Activated naive CD4-positive, alpha-beta T cell treated with anti-CD3 and anti-CD28 coated beads, Interleukin-2, amount 50 U/mL, for 72 hours (primary cell): ENCODE measurements around the gene RALY. TPM values are rescaled to one million over a fixed set of nuclear protein-coding genes. Genes with fewer than 3 reads are reported as not detected.
A peak's percentile ranks its signal among the peaks of the same experiment; 100 is the strongest.

Experiments
- ATAC-seq, 2 donors: fragments of 150-1000 bp; cut with Tn5 transposase; 2 replicates each; pipeline ENCODE4 v1.10.0; 2021; ENCODE audit warnings: mild to moderate bottlenecking in 2 of 2, moderate library complexity in 2 of 2
- DNase-seq, 2 donors: peaks; one replicate each; pipeline ENCODE4 v3.0.0; 2021 to 2022; ENCODE audit warnings: low spot score in 2 of 2
- H3K27ac Mint-ChIP-seq, 2 donors: one replicate each; pipeline ENCODE4 v1.8.0; 2022; ENCODE audit warnings: mild to moderate bottlenecking in 2 of 2, mixed read lengths in 2 of 2
- H3K36me3 Mint-ChIP-seq, 2 donors: one replicate each; pipeline ENCODE4 v1.8.0; 2022; ENCODE audit warnings: mixed read lengths in 2 of 2
- H3K9me3 Mint-ChIP-seq, 2 donors: one replicate each; pipeline ENCODE4 v1.8.0; 2022; ENCODE audit warnings: mixed read lengths in 2 of 2
- total RNA-seq, 2 donors: library from RNA; stranded (reverse); gene quantifications; one replicate each; pipeline ENCODE4 v1.2.3, GENCODE V29; 2022

The RALY gene
- total RNA-seq, 2 donors from 2014 or later, result 125 to 148 TPM

- Mint-ChIP-seq H3K27ac (no peak overlapping the region), H3K9me3 (no peaks in the 10 kb centered on the region), H3K36me3 (no peaks in the 10 kb centered on the region)
- no peak for DNase-seq
- ATAC-seq, result no peak
Measured at GRCh38 chr20:34049897-34050695, 56.4 kb downstream of the RALY start.

- Mint-ChIP-seq H3K36me3 (no peaks in the 10 kb centered on the region), H3K27ac (no peak overlapping the region), H3K9me3 (no peaks in the 10 kb centered on the region)
- ATAC-seq (no peak), DNase-seq (no peak)
Measured at GRCh38 chr20:34052414-34052813, 58.7 kb downstream of the RALY start.

DNA sequence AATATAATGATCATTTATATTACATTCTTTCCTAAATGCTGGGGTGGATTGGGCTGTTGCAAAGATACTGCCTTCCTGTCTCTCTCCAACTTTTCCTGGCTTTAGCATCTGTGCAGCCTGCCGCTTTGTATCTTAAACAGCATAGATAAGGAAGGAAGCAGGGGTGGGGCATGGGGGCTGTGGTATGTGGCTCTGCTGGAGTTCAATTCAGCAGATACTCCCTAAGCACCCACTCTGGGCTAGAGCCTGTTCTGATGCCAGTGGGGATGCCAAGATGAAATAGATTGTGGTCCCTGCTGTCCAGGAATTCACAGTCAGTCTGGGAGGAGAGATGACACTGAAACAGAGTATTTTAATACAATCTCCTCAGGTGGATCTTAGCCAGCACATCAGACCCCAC is 61.6 kb downstream of the RALY start:
- H3K36me3 Mint-ChIP-seq, result no peaks in the 10 kb centered on the region
- ATAC-seq, result no peak
- DNase-seq, result no peak
- no peaks in the 10 kb centered on the region for H3K9me3 Mint-ChIP-seq
- peak overlapping the region in 1 of 2 donors; percentile 31 for H3K27ac Mint-ChIP-seq

DNA sequence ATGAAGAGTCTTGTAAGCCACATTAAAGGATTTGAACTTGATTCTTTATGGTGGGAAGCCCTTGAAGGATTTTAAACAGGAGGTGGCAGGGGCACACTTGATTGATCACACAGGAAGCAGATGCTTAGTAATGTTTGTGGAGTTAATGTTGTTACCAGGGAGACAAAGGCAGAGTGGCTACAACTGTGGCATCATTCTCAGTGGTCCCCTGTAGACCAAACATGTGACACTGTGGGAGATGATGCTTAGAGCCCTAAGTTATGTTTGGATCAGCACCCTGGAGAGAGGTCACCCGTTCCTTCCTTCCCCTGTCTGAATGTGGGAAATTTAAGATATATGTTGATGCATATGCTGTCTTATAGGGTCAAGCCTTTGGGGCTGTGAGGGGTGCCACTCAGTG is 65.1 kb downstream of the RALY start:
- ATAC-seq (peak; percentile 54 to 87), DNase-seq (no peak)
- H3K36me3 Mint-ChIP-seq, result no peaks in the 10 kb centered on the region
- H3K9me3 Mint-ChIP-seq, result no peaks in the 10 kb centered on the region
- H3K27ac Mint-ChIP-seq, result peak overlapping the region in 1 of 2 donors; percentile 48

DNA sequence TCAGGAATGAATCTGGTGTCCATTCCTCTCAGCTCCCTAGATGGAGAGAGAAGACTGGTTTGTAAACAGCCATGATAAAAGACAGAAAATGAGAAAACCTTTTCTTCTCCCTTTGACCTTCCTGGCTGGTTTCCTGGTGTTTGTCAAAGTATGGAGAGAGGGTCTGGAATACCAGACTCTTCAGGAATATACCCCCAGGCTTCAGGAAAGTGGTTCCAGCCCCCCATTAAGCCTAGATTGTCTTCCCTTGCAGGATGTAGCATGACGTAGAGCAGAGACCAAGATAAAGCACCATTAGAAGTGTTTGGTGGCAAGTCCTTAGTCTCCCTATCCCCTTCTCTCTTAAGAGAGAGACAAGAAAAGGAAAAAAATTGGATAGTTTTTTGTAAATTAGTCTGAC is 67.3 kb downstream of the RALY start:
- Mint-ChIP-seq H3K36me3 (no peaks in the 10 kb centered on the region), H3K27ac (peak overlapping the region in 1 of 2 donors; percentile 89), H3K9me3 (no peaks in the 10 kb centered on the region)
- ATAC-seq (no peak), DNase-seq (no peak)

GRCh38 chr20:34061695-34062094 is 68.0 kb downstream of the RALY start:
- H3K27ac Mint-ChIP-seq, result peak overlapping the region; percentile 37 to 89
- no peaks in the 10 kb centered on the region for H3K9me3 Mint-ChIP-seq
- DNase-seq (no peak), ATAC-seq (no peak)
- no peaks in the 10 kb centered on the region for H3K36me3 Mint-ChIP-seq

DNA sequence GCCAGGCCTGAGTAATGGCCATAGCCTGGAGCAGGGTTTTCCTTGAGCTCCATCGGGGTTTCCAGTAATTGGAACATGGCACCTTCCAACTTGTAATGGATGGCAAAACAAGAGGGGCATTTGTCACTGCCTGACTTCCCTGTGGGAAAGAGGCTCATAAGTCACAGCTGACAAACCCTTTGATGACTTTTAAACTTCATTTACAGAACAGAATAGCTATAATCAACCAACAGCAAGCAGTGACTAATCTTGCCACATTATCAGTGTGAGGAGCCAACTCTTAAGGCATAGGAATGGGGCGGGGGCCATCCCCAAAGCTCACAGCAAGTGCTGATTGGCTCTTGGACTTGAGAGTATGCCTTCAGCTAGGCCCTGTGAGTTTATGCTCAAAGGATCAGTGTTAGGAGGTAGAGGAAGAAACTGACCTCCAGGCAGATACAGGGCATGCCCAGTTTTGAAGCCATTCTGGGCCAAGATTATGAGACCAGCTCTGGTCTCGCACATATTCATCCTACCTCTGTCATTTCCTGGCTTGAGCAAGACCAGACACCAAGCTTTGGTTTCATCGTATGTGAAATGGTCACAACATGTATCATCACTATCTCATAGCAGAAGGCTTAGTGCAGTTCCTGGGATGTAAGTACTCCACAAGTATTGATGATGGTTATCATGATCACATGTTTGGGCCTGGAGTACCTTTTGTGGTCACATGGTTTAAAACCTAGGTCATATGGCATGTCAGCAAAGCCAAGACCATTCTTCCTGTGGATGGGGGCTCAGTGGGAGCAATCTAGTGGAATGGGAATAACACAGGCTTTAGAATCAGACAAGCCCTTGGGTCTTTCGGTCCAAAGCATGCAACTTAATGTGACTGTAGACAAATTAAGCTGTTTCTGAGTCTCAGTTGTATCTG is 69.1 kb downstream of the RALY start:
- Mint-ChIP-seq H3K9me3 (no peaks in the 10 kb centered on the region), H3K27ac (peak overlapping the region; percentile 50 to 89), H3K36me3 (no peaks in the 10 kb centered on the region)
- DNase-seq (no peak), ATAC-seq (peak in 1 of 2 donors; percentile 76)

GRCh38 chr20:34064286-34064685 is 70.6 kb downstream of the RALY start:
- H3K27ac Mint-ChIP-seq, result peak overlapping the region; percentile 22 to 89

GRCh38 chr20:34065260-34065659 is 71.5 kb downstream of the RALY start:
- Mint-ChIP-seq H3K27ac (peak overlapping the region; percentile 5 to 82), H3K36me3 (no peaks in the 10 kb centered on the region), H3K9me3 (no peaks in the 10 kb centered on the region)
- no peak for DNase-seq
- ATAC-seq, result no peak

More at GRCh38 chr20:34064286-34064685, 70.6 kb downstream of the RALY start:
- no peaks in the 10 kb centered on the region for H3K36me3 Mint-ChIP-seq
- DNase-seq (no peak), ATAC-seq (no peak)
- H3K9me3 Mint-ChIP-seq, result no peaks in the 10 kb centered on the region

DNA sequence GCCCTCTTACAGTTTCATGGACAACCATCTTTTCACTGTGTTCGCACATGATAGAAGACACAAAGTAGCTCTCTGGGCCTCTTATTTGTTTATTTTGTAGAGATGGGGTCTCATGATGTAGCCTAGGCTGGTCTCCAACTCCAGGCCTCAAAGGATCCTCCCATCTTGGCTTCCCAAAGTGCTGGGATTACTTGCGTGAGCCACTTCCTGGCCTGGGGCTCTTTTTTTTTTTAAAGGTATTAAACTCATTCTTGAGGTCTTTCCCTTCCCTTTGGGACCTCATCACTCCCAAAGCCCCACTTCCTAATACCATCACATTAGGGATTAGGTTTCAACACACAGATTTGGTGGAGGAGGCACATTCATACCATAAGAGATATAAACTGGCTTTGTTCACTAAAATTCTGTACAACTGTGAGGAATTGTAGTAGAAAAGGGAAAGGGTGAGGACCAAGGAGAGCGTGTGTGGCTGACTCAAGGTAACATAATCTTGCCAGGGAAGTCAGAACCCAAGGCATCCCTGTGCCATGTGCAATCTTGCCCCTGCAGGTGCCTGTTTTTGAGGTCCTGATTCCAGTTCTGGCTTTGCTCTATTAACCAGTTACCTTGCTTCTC is 72.9 kb downstream of the RALY start:
- H3K9me3 Mint-ChIP-seq, result no peaks in the 10 kb centered on the region
- ATAC-seq (no peak), DNase-seq (no peak)
- peaks cover 0 to 5% of the 10 kb centered on the region in 2 donors for H3K36me3 Mint-ChIP-seq
- H3K27ac Mint-ChIP-seq, result peak overlapping the region in 1 of 2 donors; percentile 82

GRCh38 chr20:34068001-34068400 is 74.3 kb downstream of the RALY start:
- peaks cover 0 to 5% of the 10 kb centered on the region in 2 donors for H3K36me3 Mint-ChIP-seq
- H3K27ac Mint-ChIP-seq, result peak overlapping the region in 1 of 2 donors; percentile 82
- no peak for DNase-seq
- no peaks in the 10 kb centered on the region for H3K9me3 Mint-ChIP-seq
- ATAC-seq, result no peak

- DNase-seq (peak in 1 of 2 donors; percentile 49), ATAC-seq (peak; percentile 72 to 87)
- H3K9me3 Mint-ChIP-seq, result no peaks in the 10 kb centered on the region
- peak overlapping the region in 1 of 2 donors; percentile 82 for H3K27ac Mint-ChIP-seq
- H3K36me3 Mint-ChIP-seq, result peaks cover 0 to 5% of the 10 kb centered on the region in 2 donors
Measured at GRCh38 chr20:34069341-34070078, 75.8 kb downstream of the RALY start.

DNA sequence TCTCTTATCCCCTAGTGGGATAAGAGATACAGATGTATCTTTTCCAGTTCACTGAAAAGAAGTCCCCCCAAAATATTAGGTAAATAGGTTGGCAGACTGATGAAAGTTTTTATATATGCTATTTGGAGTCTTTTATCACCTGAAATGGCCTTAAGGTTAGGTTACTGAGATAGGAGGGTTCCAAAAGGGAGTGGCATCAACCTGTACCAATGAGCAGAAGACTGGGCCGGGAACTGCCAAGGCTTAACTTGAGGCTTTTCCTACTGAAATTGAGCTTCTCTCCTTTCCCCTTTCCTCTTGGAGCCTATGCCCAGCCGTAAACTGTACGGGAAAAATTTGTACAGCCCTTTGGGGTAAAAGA is 76.3 kb downstream of the RALY start:
- Mint-ChIP-seq H3K36me3 (peaks cover 0 to 5% of the 10 kb centered on the region in 2 donors), H3K27ac (no peak overlapping the region), H3K9me3 (no peaks in the 10 kb centered on the region)
- ATAC-seq (no peak), DNase-seq (no peak)

- no peak for DNase-seq
- Mint-ChIP-seq H3K36me3 (peaks cover 0 to 5% of the 10 kb centered on the region in 2 donors), H3K9me3 (no peaks in the 10 kb centered on the region), H3K27ac (peak overlapping the region in 1 of 2 donors; percentile 8)
- ATAC-seq, result no peak
Measured at GRCh38 chr20:34070859-34071258, 77.1 kb downstream of the RALY start.

DNA sequence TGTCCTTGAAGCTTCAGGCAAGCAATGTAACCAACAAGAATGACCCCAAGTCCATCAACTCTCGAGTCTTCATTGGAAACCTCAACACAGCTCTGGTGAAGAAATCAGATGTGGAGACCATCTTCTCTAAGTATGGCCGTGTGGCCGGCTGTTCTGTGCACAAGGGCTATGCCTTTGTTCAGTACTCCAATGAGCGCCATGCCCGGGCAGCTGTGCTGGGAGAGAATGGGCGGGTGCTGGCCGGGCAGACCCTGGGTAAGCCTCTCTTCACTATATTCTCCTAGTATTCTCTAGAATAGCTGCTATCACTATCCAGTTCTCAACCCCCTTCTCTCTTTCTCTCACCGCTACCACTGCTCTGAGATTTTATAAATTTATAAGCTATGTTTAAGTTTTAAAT is 78.4 kb downstream of the RALY start:
- Mint-ChIP-seq H3K36me3 (peaks cover 0 to 5% of the 10 kb centered on the region in 2 donors), H3K27ac (peak overlapping the region in 1 of 2 donors; percentile 30), H3K9me3 (no peaks in the 10 kb centered on the region)
- DNase-seq, result no peak
- no peak for ATAC-seq

DNA sequence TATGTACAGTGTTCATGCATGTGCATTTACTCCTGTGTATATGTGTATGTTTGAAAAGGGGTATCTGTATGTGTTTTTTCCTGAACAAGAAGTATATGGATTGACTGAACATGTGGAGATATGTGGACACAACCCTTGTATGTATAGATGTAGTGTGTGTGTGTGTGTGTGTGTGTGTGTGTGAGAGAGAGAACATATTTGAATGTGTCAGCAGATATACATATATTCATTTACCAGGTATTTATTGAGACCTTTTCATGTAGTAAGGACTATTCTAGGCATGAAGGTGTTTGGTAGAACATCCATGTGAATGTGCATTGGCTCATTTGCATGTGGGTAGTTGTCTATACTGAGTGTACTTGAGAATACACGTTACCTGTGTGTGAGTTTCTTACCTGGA is 79.1 kb downstream of the RALY start:
- no peak for DNase-seq
- H3K9me3 Mint-ChIP-seq, result no peaks in the 10 kb centered on the region
- H3K36me3 Mint-ChIP-seq, result peaks cover 0 to 5% of the 10 kb centered on the region in 2 donors
- H3K27ac Mint-ChIP-seq, result peak overlapping the region in 1 of 2 donors; percentile 16
- ATAC-seq, result no peak
